Neural cell (in vitro differentiated cells): Measurements from ENCODE around the gene RBM4B. TPM values are rescaled to one million over a fixed set of nuclear protein-coding genes. Genes with fewer than 3 reads are reported as not detected.

Experiments used
- H2AFZ ChIP-seq: fragments of 200-600, 300-800 bp; sonication (generic), shearing (Covaris generic); 2 replicates; pipeline ENCODE4 v1.6.0; 2014; ENCODE audit warnings: low read depth, mild to moderate bottlenecking, antibody characterized with exemption, low read length, moderate library complexity
- H3F3A ChIP-seq: fragments of 200-600 bp; shearing (Covaris generic); 2 replicates; pipeline ENCODE4 v1.6.1; 2016; ENCODE audit warnings: mild to moderate bottlenecking, moderate library complexity, mixed read lengths, antibody characterized with exemption, low read length; ENCODE audit not compliant: insufficient read depth, poor library complexity, severe bottlenecking
- H3K27ac ChIP-seq: fragments of 200-600, 300-800 bp; sonication (generic), shearing (Covaris generic); 2 replicates; pipeline ENCODE4 v1.5.1; 2014; ENCODE audit warnings: mild to moderate bottlenecking, low read length, moderate library complexity
- H3K27me3 ChIP-seq: fragments of 300-800, 200-600 bp; sonication (generic), shearing (Covaris generic); 2 replicates; pipeline ENCODE4 v1.6.0; 2014; ENCODE audit warnings: mild to moderate bottlenecking, low read depth, low read length, moderate library complexity; ENCODE audit not compliant: insufficient read depth
- H3K36me3 ChIP-seq: fragments of 300-800, 200-600 bp; sonication (generic), shearing (Covaris generic); 2 replicates; pipeline ENCODE4 v1.5.1; 2014; ENCODE audit warnings: mild to moderate bottlenecking, antibody characterized with exemption, low read length, moderate library complexity; ENCODE audit not compliant: insufficient read depth
- H3K4me2 ChIP-seq: fragments of 300-800, 200-600 bp; sonication (generic), shearing (Covaris generic); 2 replicates; pipeline ENCODE4 v1.6.0; 2014; ENCODE audit warnings: mild to moderate bottlenecking, low read length
- H3K4me3 ChIP-seq: fragments of 300-800, 200-600 bp; sonication (generic), shearing (Covaris generic); 2 replicates; pipeline ENCODE4 v1.5.1; 2014; ENCODE audit warnings: mild to moderate bottlenecking, low read length, moderate library complexity
- H3K79me2 ChIP-seq: fragments of 200-600 bp; shearing (Covaris generic); replicated peaks from 2 replicates; pipeline ENCODE4 v1.6.0; 2014; ENCODE audit warnings: mild to moderate bottlenecking, low read length, moderate library complexity; ENCODE audit not compliant: insufficient read depth
- H3K9ac ChIP-seq: fragments of 300-800, 200-600 bp; sonication (generic), shearing (Covaris generic); 2 replicates; pipeline ENCODE4 v1.6.1; 2016; ENCODE audit warnings: mild to moderate bottlenecking, low read length, mixed read lengths
- H3K9me2 ChIP-seq: fragments of 200-600 bp; shearing (Covaris generic); 2 replicates; pipeline ENCODE4 v1.6.1; 2016; ENCODE audit warnings: mild to moderate bottlenecking, low read length, mixed read lengths; ENCODE audit not compliant: insufficient read depth
- H3K9me3 ChIP-seq: fragments of 200-600, 300-800 bp; sonication (generic), shearing (Covaris generic); 2 replicates; pipeline ENCODE4 v1.6.1; 2016; ENCODE audit warnings: mild to moderate bottlenecking, mixed run types, low read length, moderate library complexity, mixed read lengths
- H4K20me1 ChIP-seq: fragments of 200-600 bp; shearing (Covaris generic); 2 replicates; pipeline ENCODE4 v1.6.1; 2016; ENCODE audit warnings: mild to moderate bottlenecking, mixed run types; ENCODE audit not compliant: insufficient read depth
- EP300 ChIP-seq: fragments of 450-650 bp; conservative IDR thresholded peaks from 2 replicates; pipeline ENCODE4 v1.6.1; 2014; ENCODE audit warnings: antibody characterized with exemption, mild to moderate bottlenecking, moderate library complexity; ENCODE audit not compliant: poor library complexity, severe bottlenecking
- EZH2 ChIP-seq: fragments of 200-600, 300-800 bp; shearing (Covaris generic), sonication (generic); IDR thresholded peaks from 2 replicates; pipeline ENCODE4 v1.6.1; 2014; ENCODE audit warnings: antibody characterized with exemption, low read length, borderline replicate concordance, mild to moderate bottlenecking; ENCODE audit not compliant: insufficient read depth, poor library complexity, severe bottlenecking
- MXI1 ChIP-seq: fragments of 450-650 bp; conservative IDR thresholded peaks from 2 replicates; pipeline ENCODE4 v1.6.1; 2014; ENCODE audit warnings: antibody characterized with exemption, mild to moderate bottlenecking; ENCODE audit not compliant: poor library complexity, severe bottlenecking
- POLR2AphosphoS5 ChIP-seq: IDR thresholded peaks from 2 replicates; pipeline ENCODE4 v1.6.1; 2012
- RAD21 ChIP-seq: fragments of 450-650 bp; conservative IDR thresholded peaks from 2 replicates; pipeline ENCODE4 v1.6.1; 2014; ENCODE audit warnings: antibody characterized with exemption, mild to moderate bottlenecking, moderate library complexity
- SMC3 ChIP-seq: fragments of 450-650 bp; conservative IDR thresholded peaks from 2 replicates; pipeline ENCODE4 v1.6.1; 2014; ENCODE audit warnings: antibody characterized with exemption, mild to moderate bottlenecking, moderate library complexity; ENCODE audit not compliant: poor library complexity
- TAF1 ChIP-seq: IDR thresholded peaks from 2 replicates; pipeline ENCODE4 v1.6.1; 2012; ENCODE audit warnings: low read depth
- polyA plus RNA-seq: library from polyadenylated mRNA; depleted of rRNA; stranded (reverse); fragments of >200 nt; gene quantifications from 2 replicates; pipeline ENCODE4 v1.2.3, GENCODE V29; 2014
- TF ChIP-seq, protein P1 (sequence below): fragments of 450-650 bp; IDR thresholded peaks from 2 replicates; pipeline ENCODE4 v1.5.1; 2014; ENCODE audit warnings: antibody characterized with exemption, mild to moderate bottlenecking, moderate library complexity; ENCODE audit not compliant: poor library complexity, severe bottlenecking
- TF ChIP-seq, protein P2 (sequence below): IDR thresholded peaks from 2 replicates; pipeline ENCODE4 v1.6.1; 2012; ENCODE audit warnings: borderline replicate concordance

The RBM4B gene
- polyA plus RNA-seq, 1 donor from 2014 or later, result 197 TPM

DNA sequence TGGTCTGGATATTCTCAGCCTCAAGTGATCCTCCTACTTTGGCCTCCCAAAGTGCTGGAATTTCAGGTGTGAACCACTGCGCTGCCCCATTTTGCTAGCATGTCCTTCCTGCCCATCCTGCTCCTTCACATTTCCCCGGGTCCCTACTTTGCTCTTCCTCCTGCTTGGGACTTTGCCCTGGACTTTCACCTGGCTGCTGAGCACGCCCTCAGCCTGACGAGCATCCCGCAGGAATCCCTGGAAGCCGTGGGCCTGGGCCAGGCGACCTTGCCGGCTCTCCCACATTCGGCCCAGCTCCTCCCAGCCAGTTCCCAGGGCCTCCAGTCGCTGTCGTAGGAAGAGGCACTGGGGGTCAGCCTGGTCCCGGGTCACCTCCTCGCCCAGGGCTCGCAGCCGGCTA, 22.6 kb upstream of the RBM4B start:
- Histone ChIP-seq H3K9me2 (no peaks in the 10 kb centered on the region), H3K4me2 (no peak overlapping the region), H3K4me3 (no peak overlapping the region), H4K20me1 (no peaks in the 10 kb centered on the region), H3F3A (no peaks in the 10 kb centered on the region), H3K27me3 (no peaks in the 10 kb centered on the region), H3K9ac (no peak overlapping the region), H3K27ac (no peak overlapping the region), H2AFZ (no peak overlapping the region), H3K79me2 (no peaks in the 10 kb centered on the region), H3K9me3 (no peaks in the 10 kb centered on the region), H3K36me3 (peaks cover 23% of the 10 kb centered on the region)
- TF ChIP-seq MXI1 (no peak), RAD21 (no peak), EZH2 (no peak), TAF1 (no peak), POLR2AphosphoS5 (no peak), SMC3 (no peak), EP300 (no peak)
- TF ChIP-seq, protein P1, sequence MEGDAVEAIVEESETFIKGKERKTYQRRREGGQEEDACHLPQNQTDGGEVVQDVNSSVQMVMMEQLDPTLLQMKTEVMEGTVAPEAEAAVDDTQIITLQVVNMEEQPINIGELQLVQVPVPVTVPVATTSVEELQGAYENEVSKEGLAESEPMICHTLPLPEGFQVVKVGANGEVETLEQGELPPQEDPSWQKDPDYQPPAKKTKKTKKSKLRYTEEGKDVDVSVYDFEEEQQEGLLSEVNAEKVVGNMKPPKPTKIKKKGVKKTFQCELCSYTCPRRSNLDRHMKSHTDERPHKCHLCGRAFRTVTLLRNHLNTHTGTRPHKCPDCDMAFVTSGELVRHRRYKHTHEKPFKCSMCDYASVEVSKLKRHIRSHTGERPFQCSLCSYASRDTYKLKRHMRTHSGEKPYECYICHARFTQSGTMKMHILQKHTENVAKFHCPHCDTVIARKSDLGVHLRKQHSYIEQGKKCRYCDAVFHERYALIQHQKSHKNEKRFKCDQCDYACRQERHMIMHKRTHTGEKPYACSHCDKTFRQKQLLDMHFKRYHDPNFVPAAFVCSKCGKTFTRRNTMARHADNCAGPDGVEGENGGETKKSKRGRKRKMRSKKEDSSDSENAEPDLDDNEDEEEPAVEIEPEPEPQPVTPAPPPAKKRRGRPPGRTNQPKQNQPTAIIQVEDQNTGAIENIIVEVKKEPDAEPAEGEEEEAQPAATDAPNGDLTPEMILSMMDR, result no peak
- TF ChIP-seq, protein P2, sequence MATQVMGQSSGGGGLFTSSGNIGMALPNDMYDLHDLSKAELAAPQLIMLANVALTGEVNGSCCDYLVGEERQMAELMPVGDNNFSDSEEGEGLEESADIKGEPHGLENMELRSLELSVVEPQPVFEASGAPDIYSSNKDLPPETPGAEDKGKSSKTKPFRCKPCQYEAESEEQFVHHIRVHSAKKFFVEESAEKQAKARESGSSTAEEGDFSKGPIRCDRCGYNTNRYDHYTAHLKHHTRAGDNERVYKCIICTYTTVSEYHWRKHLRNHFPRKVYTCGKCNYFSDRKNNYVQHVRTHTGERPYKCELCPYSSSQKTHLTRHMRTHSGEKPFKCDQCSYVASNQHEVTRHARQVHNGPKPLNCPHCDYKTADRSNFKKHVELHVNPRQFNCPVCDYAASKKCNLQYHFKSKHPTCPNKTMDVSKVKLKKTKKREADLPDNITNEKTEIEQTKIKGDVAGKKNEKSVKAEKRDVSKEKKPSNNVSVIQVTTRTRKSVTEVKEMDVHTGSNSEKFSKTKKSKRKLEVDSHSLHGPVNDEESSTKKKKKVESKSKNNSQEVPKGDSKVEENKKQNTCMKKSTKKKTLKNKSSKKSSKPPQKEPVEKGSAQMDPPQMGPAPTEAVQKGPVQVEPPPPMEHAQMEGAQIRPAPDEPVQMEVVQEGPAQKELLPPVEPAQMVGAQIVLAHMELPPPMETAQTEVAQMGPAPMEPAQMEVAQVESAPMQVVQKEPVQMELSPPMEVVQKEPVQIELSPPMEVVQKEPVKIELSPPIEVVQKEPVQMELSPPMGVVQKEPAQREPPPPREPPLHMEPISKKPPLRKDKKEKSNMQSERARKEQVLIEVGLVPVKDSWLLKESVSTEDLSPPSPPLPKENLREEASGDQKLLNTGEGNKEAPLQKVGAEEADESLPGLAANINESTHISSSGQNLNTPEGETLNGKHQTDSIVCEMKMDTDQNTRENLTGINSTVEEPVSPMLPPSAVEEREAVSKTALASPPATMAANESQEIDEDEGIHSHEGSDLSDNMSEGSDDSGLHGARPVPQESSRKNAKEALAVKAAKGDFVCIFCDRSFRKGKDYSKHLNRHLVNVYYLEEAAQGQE, result no peak

DNA sequence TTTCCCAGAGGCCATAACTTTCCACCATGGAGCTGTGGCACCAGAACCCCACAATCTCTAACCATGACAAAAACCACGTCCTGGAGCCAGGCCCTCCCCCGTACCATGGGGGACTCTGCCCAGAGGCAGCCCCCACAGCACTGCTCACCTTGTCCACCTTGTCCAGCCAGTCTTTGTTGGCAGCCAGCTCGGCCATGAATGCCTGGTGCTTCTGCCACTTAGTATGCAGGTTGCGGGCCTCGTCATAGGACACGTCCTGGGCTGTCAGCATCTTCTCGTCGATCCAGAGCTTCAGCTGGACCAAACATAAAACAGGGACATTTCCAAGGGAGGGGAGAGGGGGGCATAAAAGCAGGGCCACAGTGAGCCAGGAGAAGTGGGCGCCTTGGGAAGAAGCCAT, 20.8 kb upstream of the RBM4B start:
- Histone ChIP-seq H3K36me3 (peaks cover 23% of the 10 kb centered on the region), H2AFZ (no peak overlapping the region), H3K9me2 (no peaks in the 10 kb centered on the region), H3K79me2 (no peaks in the 10 kb centered on the region), H3F3A (no peaks in the 10 kb centered on the region), H3K4me2 (no peak overlapping the region), H3K9ac (no peak overlapping the region), H4K20me1 (no peaks in the 10 kb centered on the region), H3K4me3 (no peak overlapping the region), H3K27me3 (no peaks in the 10 kb centered on the region), H3K9me3 (no peaks in the 10 kb centered on the region), H3K27ac (no peak overlapping the region)
- TF ChIP-seq EP300, result no peak
- no peak for TF ChIP-seq RAD21
- TF ChIP-seq POLR2AphosphoS5, result no peak
- TF ChIP-seq TAF1, result no peak
- TF ChIP-seq MXI1, result no peak
- TF ChIP-seq, protein P1, result no peak
- no peak for TF ChIP-seq EZH2
- TF ChIP-seq SMC3, result no peak
- TF ChIP-seq, protein P2, result no peak
